ENCODE data around the gene PEDS1. TPM values are rescaled to one million over a fixed set of nuclear protein-coding genes. Genes with fewer than 3 reads are reported as not detected.

The PEDS1 gene
- total and polyA plus RNA-seq, 2 of the 13 experiments (the other 11 are each of a cell fraction or from before 2014, with no cell fraction given) = 30.5 to 93.9 TPM

DNA sequence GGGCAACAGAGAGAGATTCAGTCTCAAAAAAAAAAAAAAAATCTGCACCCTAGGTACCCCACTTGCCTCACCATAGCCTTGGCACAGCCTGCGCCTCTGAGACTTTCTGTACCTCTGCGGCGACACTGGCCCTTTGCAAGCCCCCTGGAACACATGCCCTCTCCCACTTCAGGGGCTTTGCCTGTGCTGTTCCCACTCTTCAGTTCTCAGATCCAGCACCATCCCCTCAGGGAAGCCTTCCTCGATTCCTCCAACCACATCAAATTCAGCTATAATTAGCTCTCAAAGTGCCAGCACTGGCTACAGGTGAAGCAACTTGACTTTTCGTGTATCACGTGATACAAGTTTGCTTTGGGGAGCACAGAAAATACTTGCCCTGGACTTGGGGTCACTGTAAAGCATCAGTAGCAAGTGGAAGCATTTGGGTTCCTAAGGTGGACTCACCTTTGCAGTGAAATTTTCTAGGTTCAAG lies 38.4 kb downstream of the PEDS1 start (continued):
- TF ChIP-seq SOX13 (IDR thresholded peaks at IDR 0.05) (no peak), SOX13 (CRISPR knock-in tag; conservative IDR thresholded peaks at IDR 0.05 in 1 of 2, IDR thresholded peaks at IDR 0.05 in 1 of 2) (0 out of 4 replicates have a peak, but pooled peaks of 1 of the 2 experiments have one; percentile 4), HOXA5 (CRISPR knock-in tag; IDR thresholded peaks at IDR 0.05) (0 out of 2 replicates have a peak, but pooled peaks have one; percentile 45), EP300 (IDR thresholded peaks at IDR 0.05; ENCODE audit: low read depth in 2 of 2, low read length in 2 of 2) (no peak), EP300 (CRISPR knock-in tag; IDR thresholded peaks at IDR 0.05; ENCODE audit: borderline replicate concordance) (no peak), ZNF224 (CRISPR knock-in tag; IDR thresholded peaks at IDR 0.05) (no peak), TRIM24 (CRISPR knock-in tag; IDR thresholded peaks at IDR 0.05) (no peak), ZNF644 (CRISPR knock-in tag; IDR thresholded peaks at IDR 0.05; ENCODE audit: low read depth) (no peak), ZNF891 (CRISPR knock-in tag; IDR thresholded peaks at IDR 0.05) (no peak), NCOA5 (CRISPR knock-in tag; IDR thresholded peaks at IDR 0.05) (no peak), ZBTB8A (CRISPR knock-in tag; IDR thresholded peaks at IDR 0.05; ENCODE audit: borderline replicate concordance, low read depth) (0 out of 2 replicates have a peak, but pooled peaks have one; percentile 6), ZNF205 (CRISPR knock-in tag; IDR thresholded peaks at IDR 0.05) (no peak), ZNF3 (CRISPR knock-in tag; IDR thresholded peaks at IDR 0.05) (no peak), ZNF775 (CRISPR knock-in tag; IDR thresholded peaks at IDR 0.05; ENCODE audit: borderline replicate concordance) (no peak), ZNF598 (CRISPR knock-in tag; IDR thresholded peaks at IDR 0.05; ENCODE audit: borderline replicate concordance) (no peak), RFX1 (IDR thresholded peaks at IDR 0.05) (no peak), GTF2F1 (IDR thresholded peaks at IDR 0.05; ENCODE audit: low read length) (0 out of 2 replicates have a peak, but pooled peaks have one; percentile 46)
- TF ChIP-seq, protein P1, sequence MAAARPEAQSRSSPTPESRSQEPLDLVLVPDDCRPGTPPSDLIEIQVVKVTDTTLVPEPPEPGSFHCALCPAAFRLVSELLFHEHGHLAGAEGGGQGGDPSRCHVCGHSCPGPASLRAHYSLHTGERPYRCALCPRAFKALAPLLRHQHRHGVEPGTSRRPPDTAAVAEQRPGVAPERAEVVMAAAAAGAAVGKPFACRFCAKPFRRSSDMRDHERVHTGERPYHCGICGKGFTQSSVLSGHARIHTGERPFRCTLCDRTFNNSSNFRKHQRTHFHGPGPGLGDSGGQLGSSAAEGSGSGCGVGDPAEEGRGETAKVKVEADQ (CRISPR knock-in tag; IDR thresholded peaks at IDR 0.05; ENCODE audit: borderline replicate concordance) = no peak
- TF ChIP-seq, protein P2, sequence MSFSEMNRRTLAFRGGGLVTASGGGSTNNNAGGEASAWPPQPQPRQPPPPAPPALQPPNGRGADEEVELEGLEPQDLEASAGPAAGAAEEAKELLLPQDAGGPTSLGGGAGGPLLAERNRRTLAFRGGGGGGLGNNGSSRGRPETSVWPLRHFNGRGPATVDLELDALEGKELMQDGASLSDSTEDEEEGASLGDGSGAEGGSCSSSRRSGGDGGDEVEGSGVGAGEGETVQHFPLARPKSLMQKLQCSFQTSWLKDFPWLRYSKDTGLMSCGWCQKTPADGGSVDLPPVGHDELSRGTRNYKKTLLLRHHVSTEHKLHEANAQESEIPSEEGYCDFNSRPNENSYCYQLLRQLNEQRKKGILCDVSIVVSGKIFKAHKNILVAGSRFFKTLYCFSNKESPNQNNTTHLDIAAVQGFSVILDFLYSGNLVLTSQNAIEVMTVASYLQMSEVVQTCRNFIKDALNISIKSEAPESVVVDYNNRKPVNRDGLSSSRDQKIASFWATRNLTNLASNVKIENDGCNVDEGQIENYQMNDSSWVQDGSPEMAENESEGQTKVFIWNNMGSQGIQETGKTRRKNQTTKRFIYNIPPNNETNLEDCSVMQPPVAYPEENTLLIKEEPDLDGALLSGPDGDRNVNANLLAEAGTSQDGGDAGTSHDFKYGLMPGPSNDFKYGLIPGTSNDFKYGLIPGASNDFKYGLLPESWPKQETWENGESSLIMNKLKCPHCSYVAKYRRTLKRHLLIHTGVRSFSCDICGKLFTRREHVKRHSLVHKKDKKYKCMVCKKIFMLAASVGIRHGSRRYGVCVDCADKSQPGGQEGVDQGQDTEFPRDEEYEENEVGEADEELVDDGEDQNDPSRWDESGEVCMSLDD (CRISPR knock-in tag; IDR thresholded peaks at IDR 0.05; ENCODE audit: borderline replicate concordance) = peak; percentile 82; the same call in 1 of the 2 replicates
- TF ChIP-seq, protein P3, sequence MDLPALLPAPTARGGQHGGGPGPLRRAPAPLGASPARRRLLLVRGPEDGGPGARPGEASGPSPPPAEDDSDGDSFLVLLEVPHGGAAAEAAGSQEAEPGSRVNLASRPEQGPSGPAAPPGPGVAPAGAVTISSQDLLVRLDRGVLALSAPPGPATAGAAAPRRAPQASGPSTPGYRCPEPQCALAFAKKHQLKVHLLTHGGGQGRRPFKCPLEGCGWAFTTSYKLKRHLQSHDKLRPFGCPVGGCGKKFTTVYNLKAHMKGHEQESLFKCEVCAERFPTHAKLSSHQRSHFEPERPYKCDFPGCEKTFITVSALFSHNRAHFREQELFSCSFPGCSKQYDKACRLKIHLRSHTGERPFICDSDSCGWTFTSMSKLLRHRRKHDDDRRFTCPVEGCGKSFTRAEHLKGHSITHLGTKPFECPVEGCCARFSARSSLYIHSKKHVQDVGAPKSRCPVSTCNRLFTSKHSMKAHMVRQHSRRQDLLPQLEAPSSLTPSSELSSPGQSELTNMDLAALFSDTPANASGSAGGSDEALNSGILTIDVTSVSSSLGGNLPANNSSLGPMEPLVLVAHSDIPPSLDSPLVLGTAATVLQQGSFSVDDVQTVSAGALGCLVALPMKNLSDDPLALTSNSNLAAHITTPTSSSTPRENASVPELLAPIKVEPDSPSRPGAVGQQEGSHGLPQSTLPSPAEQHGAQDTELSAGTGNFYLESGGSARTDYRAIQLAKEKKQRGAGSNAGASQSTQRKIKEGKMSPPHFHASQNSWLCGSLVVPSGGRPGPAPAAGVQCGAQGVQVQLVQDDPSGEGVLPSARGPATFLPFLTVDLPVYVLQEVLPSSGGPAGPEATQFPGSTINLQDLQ (CRISPR knock-in tag; IDR thresholded peaks at IDR 0.05) = no peak
- TF ChIP-seq, protein P4, sequence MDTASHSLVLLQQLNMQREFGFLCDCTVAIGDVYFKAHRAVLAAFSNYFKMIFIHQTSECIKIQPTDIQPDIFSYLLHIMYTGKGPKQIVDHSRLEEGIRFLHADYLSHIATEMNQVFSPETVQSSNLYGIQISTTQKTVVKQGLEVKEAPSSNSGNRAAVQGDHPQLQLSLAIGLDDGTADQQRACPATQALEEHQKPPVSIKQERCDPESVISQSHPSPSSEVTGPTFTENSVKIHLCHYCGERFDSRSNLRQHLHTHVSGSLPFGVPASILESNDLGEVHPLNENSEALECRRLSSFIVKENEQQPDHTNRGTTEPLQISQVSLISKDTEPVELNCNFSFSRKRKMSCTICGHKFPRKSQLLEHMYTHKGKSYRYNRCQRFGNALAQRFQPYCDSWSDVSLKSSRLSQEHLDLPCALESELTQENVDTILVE (CRISPR knock-in tag; IDR thresholded peaks at IDR 0.05) = no peak
- TF ChIP-seq, protein P5, sequence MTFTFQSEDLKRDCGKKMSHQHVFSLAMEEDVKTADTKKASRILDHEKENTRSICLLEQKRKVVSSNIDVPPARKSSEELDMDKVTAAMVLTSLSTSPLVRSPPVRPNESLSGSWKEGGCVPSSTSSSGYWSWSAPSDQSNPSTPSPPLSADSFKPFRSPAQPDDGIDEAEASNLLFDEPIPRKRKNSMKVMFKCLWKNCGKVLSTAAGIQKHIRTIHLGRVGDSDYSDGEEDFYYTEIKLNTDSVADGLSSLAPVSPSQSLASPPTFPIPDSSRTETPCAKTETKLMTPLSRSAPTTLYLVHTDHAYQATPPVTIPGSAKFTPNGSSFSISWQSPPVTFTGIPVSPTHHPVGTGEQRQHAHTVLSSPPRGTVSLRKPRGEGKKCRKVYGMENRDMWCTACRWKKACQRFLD (CRISPR knock-in tag; IDR thresholded peaks at IDR 0.05; ENCODE audit: borderline replicate concordance) = 0 out of 2 replicates have a peak, but pooled peaks have one; percentile 25

All from HepG2 (cell line).